ENCODE measurements around the gene SUMO3. TPM values are rescaled to one million over a fixed set of nuclear protein-coding genes. Genes with fewer than 3 reads are reported as not detected.

Gene SUMO3
- total and polyA plus RNA-seq, 2 of the 8 experiments (the other 6 are each of a cell fraction or from before 2014, with no cell fraction given) = 96.8 to 101 TPM

GRCh38 chr21:44810779-44811178 is 7.1 kb downstream of the SUMO3 start (continued):
- TF ChIP-seq NRF1 (IDR thresholded peaks at IDR 0.05; ENCODE audit: low read depth, low read length) (no peak), CBX5 (IDR thresholded peaks at IDR 0.05; ENCODE audit: low read depth, low read length) (no peak), YY1 (IDR thresholded peaks at IDR 0.05; ENCODE audit: low read depth, low read length) (no peak), RNF2 (IDR thresholded peaks at IDR 0.05; ENCODE audit: borderline replicate concordance, low read depth, low read length, missing control alignments, poor library complexity, severe bottlenecking) (no peak), CHD7 (IDR thresholded peaks at IDR 0.05; ENCODE audit: insufficient replicate concordance, low read length) (no peak)
